Mucosa of gallbladder (tissue), 1 donor: ENCODE data around the gene CEP131. TPM values are rescaled to one million over a fixed set of nuclear protein-coding genes. Genes with fewer than 3 reads are reported as not detected.

Experiments
- DNase-seq: peaks from one replicate; pipeline ENCODE4 v3.0.0-alpha.2; 2020; ENCODE audit warnings: low spot score
- total RNA-seq: library from RNA; stranded (reverse); gene quantifications from one replicate; pipeline ENCODE4 v1.2.1, GENCODE V29; 2021
- donor health status: DM: no; HTN: no; CAD: no.

The CEP131 gene
- total RNA-seq, 1 donor from 2014 or later, result 12.7 TPM

DNA sequence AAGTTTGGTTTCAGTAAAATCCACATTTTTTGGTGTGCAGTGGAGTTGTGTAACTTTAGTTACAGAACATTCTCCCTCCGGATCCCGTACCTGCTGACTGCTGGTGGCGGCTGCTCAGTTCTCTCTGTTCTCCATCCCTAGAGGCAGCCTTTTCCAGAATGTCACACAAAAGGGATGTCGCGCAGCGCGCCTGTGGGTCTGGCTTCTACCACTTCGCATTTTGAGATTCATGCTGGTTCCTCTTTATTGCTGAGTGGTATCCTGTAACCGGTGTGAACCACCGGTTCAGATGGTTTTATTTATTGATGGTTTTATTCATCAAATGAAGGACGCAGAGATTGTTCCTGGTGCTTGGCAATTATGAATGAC is 981 bp upstream of the CEP131 start:
- no peak for DNase-seq

DNA sequence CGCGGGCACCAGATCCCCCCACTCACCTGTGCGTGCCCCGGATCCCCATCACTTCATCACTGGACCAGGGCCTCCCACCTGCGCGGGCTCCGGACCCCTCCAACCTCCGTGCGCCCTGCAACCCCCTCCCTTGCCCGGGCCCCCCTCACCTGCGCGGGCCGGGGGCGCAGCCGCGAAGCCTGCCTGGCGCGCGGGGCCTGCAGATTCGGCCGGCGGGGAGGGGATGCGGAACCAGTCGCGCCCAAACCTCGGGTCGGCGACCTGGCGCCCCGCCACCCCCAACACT is 202 bp downstream of the CEP131 start:
- DNase-seq, result no peak

DNA sequence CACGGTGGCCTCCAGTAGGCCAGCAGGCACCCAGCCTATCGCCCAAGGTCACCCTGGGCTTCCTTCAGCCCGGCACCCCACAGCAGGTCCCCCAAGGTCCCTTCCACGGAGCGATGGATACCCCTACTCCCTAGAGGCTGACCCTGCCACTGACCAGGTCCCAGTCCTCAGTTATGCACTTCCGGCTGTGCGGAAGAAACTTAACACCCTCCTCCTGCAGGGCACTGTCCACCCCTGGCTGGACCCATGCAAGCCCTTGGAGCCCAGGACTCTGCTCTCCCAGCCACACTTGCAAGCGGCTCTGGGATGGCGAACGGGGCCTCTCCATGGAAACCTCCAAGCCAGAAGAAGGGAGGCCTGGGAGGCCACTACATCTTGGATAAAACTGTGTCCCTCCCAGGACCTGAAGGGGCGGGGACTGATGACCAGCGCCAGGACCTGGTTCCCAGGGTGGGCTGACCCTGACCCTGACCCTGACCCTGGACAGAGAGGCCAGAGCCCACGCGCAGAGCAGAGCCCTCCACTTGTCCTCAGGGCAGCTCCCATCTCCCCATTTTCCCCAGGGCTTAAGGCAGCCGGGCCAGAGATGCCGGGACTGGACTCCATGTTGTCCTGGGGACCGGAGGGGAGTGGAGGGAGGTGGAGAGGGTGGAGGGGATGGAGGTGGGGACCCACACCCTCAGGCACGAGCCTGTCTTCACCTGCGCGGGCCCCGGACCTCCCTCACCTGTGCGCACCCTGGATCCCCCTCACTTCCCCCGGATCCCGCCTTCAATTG is 734 bp downstream of the CEP131 start:
- no peak for DNase-seq

DNA sequence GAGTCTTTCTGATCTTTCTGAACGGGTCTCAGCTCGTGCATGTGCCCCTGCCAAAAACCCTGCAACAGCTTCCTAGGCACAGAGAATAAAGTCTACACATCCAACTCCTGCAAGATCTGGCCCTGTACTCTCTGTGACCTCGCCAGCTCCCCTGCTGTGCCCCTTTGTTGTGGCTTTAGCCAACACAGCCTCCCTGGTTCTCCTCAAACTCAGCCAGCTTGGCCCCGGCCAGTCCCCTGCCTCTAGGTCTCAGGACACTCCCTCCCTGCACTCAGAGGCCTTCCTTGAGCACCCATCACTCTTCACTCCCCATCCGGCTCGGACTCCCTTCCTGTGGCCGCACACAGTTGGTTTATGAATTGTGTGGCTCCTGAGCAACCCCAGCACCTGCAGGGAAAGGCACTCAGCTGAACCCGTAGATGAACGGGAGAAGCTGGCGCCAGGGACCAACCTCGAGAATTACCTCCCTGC is 1.4 kb downstream of the CEP131 start:
- no peak for DNase-seq

DNA sequence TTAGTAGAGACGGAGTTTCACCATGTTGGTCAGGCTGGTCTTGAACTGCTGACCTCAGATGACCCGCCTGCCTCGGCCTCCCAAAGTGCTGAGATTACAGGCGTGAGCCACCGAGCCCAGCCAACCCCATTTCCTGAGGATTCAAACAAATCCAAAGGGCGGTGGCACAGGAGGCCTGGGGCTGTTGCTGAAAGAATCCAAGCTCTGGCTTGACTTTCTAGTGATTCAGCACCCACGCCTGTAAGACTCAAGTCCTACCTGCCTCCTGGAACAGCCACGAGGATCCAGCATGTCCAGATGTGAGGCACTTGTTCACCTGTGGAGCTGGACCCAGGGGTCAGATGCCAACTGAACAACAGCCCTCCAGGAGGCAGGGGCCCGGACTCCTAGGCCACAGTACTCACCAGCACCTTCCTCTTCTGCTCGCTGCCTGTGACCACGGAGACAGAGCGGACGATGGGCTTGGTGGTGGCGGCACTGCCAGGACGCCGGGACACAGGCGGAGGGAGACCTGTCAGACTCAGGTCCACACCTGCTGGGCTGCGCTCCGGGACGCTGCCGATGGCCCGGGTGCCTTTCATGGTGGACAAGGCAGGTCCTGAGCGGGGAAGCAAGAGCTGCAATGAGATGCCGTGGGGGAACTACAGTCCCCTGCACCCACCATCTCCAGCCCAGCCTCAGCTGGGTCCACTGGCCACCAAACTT is 3.1 kb downstream of the CEP131 start:
- no peak for DNase-seq

DNA sequence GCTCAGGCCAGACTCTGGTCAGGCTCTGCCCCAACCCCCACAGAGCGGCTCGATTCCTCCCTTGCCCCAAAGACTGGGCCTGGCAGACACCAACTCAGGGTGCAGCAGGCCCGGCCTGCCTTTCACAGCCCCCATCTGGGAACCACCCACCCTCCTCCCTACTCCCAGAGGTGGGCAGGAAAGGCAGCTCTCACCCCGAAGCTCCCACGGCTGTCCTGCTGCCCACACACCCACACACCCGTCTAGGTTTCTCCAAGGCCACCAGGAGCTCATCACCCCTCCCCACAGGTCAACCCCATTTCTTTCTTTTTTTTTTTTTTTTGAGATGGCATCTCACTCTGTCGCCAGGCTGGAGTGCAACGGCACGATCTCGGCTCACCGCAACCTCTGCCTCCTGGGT is 3.8 kb downstream of the CEP131 start:
- no peak for DNase-seq

DNA sequence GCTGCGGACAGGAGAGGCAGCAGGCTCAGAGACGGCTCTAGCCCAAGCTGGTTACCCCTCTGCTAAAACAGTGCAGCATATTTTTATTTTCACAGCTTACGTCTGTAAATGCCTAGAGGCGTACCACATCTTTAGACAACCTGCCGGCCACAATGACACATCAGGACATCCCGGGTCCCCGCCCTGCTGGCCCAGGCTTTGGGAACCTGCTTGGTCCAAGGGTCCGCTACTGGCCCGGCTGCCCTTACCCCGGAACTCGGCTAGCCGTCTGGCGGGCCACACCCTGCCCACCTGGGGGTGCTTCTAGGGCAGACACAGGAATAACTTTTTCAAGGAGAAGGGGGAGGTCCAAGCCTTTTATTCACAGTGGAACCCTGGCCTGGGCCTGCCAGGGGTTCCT is 4.3 kb downstream of the CEP131 start:
- DNase-seq, result no peak

DNA sequence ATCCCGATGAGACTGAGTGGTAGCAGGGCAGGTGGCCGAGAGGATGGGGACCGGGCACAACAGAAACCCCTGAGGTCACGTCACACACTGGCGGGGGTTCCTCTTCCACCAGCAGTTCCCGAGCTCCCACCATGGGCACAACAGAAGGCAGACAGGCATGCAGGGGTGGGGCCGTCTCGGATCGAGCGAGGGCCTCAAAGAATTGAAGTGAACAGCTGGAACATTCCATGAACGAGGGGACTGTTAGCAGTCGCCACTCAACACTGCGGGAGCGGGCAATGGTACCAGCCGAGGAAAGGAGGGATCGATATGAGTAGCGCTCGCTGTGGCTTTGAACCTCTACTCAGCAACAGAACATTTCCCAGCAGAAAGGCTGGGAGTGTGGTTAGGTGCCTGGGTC is 5.3 kb downstream of the CEP131 start:
- DNase-seq, result no peak

DNA sequence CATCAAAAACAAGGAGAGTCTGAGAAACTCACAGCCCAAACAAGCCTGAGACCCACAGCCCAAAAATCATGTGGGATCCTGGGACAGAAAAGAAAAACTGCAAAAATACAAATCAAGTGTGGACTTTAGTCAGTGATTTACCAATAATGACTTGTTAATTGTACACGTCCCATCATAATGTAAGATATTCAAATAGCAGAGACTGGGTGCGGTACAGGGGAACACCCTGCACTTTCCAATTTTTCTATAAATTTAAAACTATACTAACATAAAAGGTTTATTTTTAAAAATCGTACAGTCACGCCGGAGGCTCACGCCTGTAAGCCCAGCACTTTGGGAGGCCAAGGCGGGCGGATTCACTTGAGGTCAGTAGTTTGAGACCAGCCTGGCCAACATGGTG is 8.8 kb downstream of the CEP131 start:
- no peak for DNase-seq

DNA sequence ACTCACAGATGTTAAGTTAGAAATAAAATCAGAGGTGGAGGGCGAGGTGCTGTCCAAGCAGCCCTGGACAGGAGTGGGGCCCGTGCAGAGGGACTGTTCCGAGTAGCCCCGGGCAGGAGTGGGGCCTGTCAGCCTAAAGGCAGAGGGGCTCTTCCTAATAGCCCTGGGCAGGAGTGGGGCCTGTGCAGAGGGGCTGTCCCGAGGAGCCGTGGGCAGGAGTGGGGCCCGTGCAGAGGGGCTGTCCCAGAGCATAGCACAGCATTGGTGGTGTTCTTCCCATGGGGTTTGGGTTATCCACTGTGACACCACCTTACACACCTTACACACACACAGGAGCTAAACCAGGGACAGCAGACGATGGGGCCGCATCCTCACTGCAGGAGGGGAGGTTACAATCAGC is 10.4 kb downstream of the CEP131 start:
- DNase-seq, result no peak

DNA sequence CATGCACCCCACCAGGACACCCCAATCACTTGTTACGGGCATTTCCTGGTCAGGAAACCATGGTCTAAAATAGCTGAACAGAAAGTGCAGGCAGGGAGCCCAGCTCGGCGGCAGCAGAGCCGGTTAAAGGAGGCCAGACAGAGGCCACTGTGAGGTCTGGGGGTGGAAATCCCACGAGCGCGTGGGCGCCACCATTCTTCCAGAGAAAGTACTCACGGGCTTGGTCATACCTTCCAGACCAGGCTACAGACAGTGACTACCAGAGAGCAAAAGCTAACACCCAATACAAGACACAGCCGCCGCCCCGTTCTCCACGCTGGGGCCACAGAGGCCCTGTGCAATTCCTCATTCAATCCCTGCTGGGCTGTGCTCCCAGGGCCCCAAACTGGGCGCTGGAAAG is 11.9 kb downstream of the CEP131 start:
- DNase-seq, result no peak

DNA sequence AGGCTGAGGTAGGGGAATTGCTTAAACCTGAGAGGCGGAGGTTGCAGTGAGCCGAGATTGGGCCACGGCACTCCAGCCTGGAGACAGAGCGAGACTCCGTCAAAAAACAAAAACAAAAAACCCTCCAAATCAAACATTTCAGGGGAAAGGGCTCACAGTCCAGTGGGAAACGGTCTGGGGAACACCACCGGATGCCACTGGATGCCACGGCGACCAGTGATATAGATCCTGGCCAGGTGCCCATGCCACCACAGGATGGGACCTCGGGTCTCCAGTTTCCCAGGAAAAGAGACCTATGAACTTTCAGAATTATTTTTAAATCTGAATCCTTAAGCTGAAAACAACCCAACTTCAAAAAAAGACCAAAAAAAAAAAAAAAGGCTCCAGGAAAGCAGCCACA is 12.3 kb downstream of the CEP131 start:
- no peak for DNase-seq

DNA sequence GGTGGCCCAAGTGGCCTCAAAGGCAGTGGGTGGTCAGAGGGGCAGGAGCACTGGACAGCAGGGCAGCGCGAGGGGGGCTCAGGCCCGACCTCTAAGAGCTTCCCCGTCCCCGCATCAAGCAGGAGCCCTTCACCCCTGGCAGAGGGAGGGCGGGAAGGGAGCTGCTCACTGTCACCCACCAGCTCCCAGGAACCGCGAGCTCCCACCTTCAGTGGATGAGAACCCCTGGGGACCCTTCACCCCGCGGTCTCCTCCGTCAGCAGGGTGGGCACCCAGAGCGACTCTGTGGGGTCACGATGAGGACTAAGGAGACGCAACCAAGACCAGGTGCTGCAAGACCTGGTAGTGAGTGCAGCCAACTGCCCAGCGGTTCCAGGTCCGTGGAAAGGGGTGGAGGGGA is 13.6 kb downstream of the CEP131 start:
- DNase-seq, result no peak

DNA sequence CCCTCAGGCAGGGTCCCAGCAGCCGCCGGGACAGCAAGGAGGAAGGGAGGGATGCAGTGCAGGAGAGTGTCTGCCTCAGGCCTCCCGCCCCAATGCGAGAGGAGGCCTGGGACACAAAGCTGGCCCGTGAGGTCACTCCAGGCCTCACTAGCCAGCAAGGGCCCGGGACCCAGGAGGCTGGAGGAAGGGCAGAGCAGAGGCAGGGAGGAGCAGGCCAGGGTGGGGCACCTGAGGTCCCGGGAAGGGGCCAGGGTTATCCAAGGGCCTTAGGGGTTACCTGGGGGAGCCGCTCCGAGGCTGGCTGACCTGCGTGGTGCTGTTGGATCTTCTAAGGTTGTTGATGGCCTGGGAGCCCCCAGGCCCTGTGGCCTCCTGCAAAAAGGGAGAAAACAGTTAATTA is 14.1 kb downstream of the CEP131 start:
- no peak for DNase-seq

DNA sequence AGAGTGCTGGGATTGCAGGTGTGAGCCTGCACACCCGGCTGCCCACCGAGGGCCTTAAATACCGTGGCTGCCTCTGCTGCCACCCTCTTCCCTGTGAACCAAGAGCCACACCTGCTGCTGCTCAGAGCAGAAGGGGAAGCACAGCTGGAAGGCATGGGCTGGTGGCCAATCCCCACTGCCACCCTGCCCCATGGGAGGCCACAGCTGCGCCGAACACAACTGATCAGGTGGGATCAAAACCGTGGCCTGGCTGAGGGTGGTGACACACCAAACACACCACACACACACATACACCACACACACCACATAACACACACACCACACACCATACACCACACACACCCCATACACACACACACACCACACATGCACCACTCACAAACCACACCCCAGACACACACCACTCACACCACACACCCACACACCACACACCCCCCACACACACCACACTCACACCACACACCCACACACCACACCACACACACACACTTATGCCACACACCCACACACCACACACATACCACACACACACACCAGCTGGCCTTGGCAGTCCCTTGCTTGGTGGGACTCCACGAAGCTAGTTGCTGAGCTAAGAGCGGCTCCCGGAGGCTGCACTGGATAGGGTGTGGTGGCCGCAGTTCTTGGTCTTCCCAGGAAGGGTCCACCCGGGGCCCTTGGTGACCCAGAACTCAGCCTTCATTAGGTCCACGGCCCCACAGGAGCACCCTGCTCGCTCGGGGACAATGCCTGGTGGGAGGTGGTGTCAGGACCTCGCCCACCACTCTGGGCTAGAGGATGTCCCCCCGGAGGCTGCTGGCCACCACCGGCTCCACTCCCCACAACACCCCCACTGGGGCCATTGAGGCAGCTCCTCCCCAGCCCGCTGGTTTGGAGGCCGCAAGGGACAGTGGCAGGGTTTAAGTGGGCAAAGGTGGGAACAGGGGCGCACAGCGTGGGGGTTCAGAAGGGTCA is 14.9 kb downstream of the CEP131 start:
- no peak for DNase-seq

DNA sequence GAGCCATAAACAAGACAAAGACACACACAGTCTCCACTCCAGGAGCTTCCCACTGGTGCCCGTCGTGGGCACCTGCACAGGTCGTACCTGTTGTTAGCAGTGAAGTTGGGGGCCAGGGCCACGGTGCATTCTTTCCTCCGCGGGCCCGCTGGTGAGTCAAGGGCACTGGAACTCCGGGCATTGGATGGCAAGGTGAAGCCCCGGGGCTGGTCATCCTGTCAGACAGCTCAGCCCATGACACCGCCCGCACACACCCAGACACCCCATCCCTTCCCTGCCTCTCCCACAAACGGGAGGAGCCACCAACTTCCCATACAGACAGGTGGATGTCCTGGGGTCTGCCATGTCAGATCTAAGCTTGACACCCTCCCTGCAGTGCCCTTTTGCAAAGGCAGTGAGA is 16.1 kb downstream of the CEP131 start:
- no peak for DNase-seq

DNA sequence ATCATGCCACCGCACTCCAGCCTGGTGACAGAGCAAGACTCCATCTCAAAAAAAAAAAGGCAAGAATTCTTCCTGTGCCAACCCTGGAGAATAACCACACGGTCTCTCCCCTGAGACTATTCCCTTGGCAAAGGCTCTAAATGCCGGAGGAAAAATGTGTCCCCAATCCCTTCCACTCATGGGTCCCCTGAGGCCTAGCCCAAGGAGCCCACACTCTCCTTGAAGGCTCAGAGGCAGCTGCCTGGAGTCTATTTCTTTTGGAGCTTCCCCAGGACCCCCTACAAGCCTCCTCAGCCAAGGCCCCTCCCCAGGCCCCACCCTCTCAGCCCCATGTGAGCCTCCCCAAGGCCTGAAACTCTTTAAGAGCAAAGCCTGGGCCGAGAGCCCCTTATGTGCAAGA is 16.6 kb downstream of the CEP131 start:
- no peak for DNase-seq

DNA sequence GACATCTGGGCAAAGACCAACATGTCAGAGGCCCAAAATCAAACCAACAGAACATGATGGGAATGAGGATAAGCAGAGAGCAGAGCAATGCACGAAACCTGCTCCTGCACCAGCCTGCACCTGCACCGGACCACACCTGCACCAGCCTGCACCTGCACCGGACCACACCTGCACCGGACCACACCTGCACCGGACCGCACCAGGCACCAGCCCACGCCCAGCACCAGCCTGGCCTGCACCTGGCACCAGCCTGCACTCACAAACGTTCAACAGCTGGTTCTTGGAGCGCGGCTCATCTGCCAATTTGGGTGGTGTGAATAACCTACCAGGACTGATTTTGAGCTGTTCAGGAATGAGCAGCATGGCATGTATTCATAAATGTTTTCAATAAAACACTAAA is 18.2 kb downstream of the CEP131 start:
- DNase-seq, result no peak

DNA sequence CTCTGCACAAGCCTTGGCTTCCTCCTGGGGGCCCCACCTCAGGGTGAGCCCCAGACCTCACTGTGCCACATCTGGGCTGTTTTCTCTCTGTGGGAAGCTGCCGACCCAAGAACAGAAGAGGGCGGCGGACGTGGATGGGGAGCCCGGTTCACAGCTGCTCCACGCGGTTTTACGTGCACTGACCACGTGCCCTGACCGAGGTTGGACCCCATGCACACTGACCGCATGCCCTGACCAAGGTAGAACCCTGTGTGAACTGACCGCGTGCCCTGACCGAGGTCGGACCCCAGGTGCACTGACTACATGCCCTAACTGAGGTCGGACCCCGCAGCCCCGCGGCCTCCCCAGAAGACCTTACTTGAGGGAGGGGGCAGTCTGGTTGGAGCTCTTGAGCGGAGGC is 19.6 kb downstream of the CEP131 start:
- DNase-seq, result no peak

DNA sequence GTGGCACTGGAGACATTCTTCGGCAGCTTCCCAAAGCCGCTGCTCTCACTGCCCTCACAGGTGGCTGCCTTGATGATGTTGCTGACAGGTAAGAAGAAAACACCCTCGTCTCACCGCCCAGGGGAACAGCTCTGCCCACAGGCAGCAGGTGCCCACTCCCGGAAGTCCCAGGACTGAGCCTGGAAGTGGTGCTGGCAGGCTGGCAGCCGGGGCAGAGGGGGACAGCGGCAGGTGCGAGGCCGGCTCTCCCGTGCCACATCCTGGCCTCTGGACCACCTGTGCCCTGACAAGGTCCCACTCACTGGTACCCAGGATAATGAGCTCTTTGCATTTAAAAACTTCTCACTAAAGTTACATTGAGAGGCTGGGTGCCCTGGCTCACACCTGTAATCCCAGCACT is 20.4 kb downstream of the CEP131 start:
- DNase-seq, result no peak

DNA sequence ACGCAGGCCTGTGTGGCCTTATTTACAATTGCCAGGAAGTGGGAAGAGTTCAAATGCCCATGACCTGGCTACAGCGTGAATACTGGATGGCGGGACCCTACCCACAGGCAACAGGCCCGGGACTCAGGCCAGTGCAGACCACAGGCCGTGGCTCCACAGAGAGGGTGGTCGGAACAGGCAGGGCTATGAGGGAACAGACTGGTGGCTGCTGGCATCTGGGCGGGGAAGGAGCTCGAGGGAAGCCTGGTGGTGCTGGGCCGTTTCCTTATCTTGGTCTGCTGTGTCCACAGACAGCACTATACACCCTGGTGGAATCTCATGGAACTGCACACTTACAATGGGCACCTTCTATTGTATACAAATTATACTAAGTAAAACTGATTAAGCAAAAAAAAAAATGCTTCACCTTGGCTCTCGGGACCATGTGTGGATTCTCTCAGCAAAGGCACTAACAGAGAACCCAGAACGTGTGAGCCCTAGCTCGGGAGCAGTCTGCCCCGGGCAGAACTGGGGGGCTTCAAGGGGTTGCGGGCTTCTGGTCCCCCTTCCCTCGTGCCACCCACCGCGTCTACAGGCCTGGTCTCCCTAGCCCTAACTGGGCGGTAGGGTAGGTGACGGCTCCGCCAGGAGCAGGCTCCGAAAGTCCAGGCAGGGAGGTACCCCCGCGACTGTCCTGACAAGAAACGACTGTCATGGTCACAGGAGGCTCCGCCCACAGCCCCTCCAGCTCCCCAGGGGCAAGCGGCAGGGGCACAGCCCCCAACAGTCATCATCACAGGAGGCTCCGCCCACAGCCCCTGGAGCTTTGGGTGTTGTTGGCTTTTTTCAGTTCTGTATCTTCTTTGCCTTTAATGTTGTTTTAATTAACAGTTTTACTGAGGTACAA is 21.8 kb downstream of the CEP131 start:
- peak; percentile 76 for DNase-seq

DNA sequence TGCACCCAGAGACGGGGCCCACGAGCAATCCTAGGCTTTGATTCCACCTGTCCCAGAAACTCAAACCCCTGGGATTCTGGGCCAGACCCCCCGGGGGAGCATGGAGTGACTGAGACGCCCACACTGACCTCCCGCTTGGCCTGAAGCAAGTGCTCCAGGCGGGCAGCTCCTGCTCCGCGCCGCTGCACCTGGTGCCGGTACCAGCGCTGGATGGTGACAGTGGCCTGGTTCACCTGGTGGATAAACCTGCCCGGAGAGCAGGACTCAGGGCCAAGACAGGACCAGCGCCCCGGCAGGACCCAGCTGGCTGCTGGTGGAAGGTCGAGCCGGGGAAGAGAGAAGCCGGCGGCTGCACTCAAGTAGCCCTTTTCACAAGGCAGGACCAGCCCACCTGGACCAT is 22.6 kb downstream of the CEP131 start:
- DNase-seq, result no peak
